Mesendoderm (in vitro differentiated cells): ENCODE measurements around the gene F13A1.

Experiments
- DNase-seq: peaks from one replicate; pipeline ENCODE4 v3.0.0; 2013
- H2AK5ac ChIP-seq: 2 replicates; pipeline ENCODE4 v1.6.1; 2013; ENCODE audit warnings: low read length, inconsistent platforms
- H2BK120ac ChIP-seq: 2 replicates; pipeline ENCODE4 v1.6.1; 2013; ENCODE audit warnings: low read depth, mild to moderate bottlenecking, low read length, moderate library complexity, mixed read lengths
- H2BK15ac ChIP-seq: replicated peaks from 2 replicates; pipeline ENCODE4 v1.6.1; 2013; ENCODE audit warnings: low read depth, mild to moderate bottlenecking, moderate library complexity
- H2BK5ac ChIP-seq: 2 replicates; pipeline ENCODE4 v1.6.1; 2013; ENCODE audit warnings: low read length, inconsistent platforms
- H3K18ac ChIP-seq: 2 replicates; pipeline ENCODE4 v1.6.1; 2013; ENCODE audit warnings: mild to moderate bottlenecking, low read length, mixed read lengths
- H3K23ac ChIP-seq: one replicate; pipeline ENCODE4 v1.6.1; 2013; ENCODE audit warnings: low read length
- H3K27ac ChIP-seq: 2 replicates; pipeline ENCODE4 v1.5.1; 2013; ENCODE audit warnings: low read depth, mild to moderate bottlenecking, inconsistent platforms, low read length, moderate library complexity
- H3K27me3 ChIP-seq: 2 replicates; pipeline ENCODE4 v1.6.1; 2013; ENCODE audit warnings: low read length, control low read depth, mild to moderate bottlenecking, inconsistent platforms; ENCODE audit not compliant: insufficient read depth, poor library complexity
- H3K36me3 ChIP-seq: 2 replicates; pipeline ENCODE4 v1.6.1; 2013; ENCODE audit warnings: low read length, inconsistent platforms; ENCODE audit not compliant: control insufficient read depth, insufficient read depth
- H3K4ac ChIP-seq: one replicate; pipeline ENCODE4 v1.6.1; 2013; ENCODE audit warnings: low read depth, mild to moderate bottlenecking, low read length, moderate library complexity
- H3K4me1 ChIP-seq: 2 replicates; pipeline ENCODE4 v1.6.1; 2013; ENCODE audit warnings: low read depth, low read length, inconsistent platforms; ENCODE audit not compliant: control insufficient read depth
- H3K4me2 ChIP-seq: 2 replicates; pipeline ENCODE4 v1.6.1; 2013; ENCODE audit warnings: low read length
- H3K4me3 ChIP-seq: 2 replicates; pipeline ENCODE4 v1.5.1; 2013; ENCODE audit warnings: mild to moderate bottlenecking, low read length
- H3K56ac ChIP-seq: one replicate; pipeline ENCODE4 v1.6.1; 2013; ENCODE audit warnings: low read length
- H3K79me1 ChIP-seq: 2 replicates; pipeline ENCODE4 v1.6.1; 2013; ENCODE audit warnings: low read length, inconsistent platforms
- H3K79me2 ChIP-seq: 2 replicates; pipeline ENCODE4 v1.6.1; 2013; ENCODE audit warnings: mild to moderate bottlenecking, low read length; ENCODE audit not compliant: control insufficient read depth, insufficient read depth
- H3K9ac ChIP-seq: 2 replicates; pipeline ENCODE4 v1.6.1; 2013; ENCODE audit warnings: low read length, inconsistent platforms
- H4K5ac ChIP-seq: one replicate; pipeline ENCODE4 v1.6.1; 2013; ENCODE audit warnings: low read length
- H4K8ac ChIP-seq: one replicate; pipeline ENCODE4 v1.6.1; 2013; ENCODE audit warnings: low read depth, mild to moderate bottlenecking, control low read depth, low read length, moderate library complexity
- WGBS: extraction: QIAGEN DNeasy Blood & Tissue Kit; methylation state at CpG from one replicate; pipeline ENCODE4 v1.1.7; 2013; ENCODE audit warnings: low lambda C conversion rate, missing lambda C conversion rate; ENCODE audit not compliant: insufficient coverage; ENCODE audit errors: extremely low coverage; 5-methylcytosine and 5-hydroxymethylcytosine counted together

F13A1 gene

GRCh38 chr6:6169141-6169540 lies 151.3 kb downstream of the F13A1 start:
- no peak overlapping the region for H3K18ac ChIP-seq
- H3K56ac ChIP-seq: no peak overlapping the region
- no peaks in the 10 kb centered on the region for H3K4me1 ChIP-seq
- no peaks in the 10 kb centered on the region for H3K36me3 ChIP-seq
- H2BK120ac ChIP-seq: no peak overlapping the region
- H3K23ac ChIP-seq: no peak overlapping the region
- H4K5ac ChIP-seq: no peak overlapping the region
- no peak overlapping the region for H2BK15ac ChIP-seq
- no peak overlapping the region for H3K4me3 ChIP-seq
- no peak overlapping the region for H3K4ac ChIP-seq
- no peak overlapping the region for H2AK5ac ChIP-seq
- no peak overlapping the region for H3K9ac ChIP-seq
- no peaks in the 10 kb centered on the region for H3K27me3 ChIP-seq
- no peak for DNase-seq
- WGBS: no CpG with 5 or more reads among the region's 1 CpG
- no peak overlapping the region for H3K27ac ChIP-seq
- H2BK5ac ChIP-seq: no peak overlapping the region
- H4K8ac ChIP-seq: no peak overlapping the region
- no peaks in the 10 kb centered on the region for H3K79me2 ChIP-seq
- no peak overlapping the region for H3K4me2 ChIP-seq
- no peaks in the 10 kb centered on the region for H3K79me1 ChIP-seq

GRCh38 chr6:6166064-6166463 lies 154.4 kb downstream of the F13A1 start:
- H2BK5ac ChIP-seq: no peak overlapping the region
- no peak overlapping the region for H3K4me3 ChIP-seq
- no peak overlapping the region for H3K9ac ChIP-seq
- no peak overlapping the region for H4K5ac ChIP-seq
- H3K18ac ChIP-seq: no peak overlapping the region
- H3K4me2 ChIP-seq: no peak overlapping the region
- H3K79me1 ChIP-seq: no peaks in the 10 kb centered on the region
- no peak overlapping the region for H3K23ac ChIP-seq
- H3K56ac ChIP-seq: no peak overlapping the region
- H3K79me2 ChIP-seq: no peaks in the 10 kb centered on the region
- no peaks in the 10 kb centered on the region for H3K36me3 ChIP-seq
- H3K27me3 ChIP-seq: no peaks in the 10 kb centered on the region
- no peak overlapping the region for H3K4ac ChIP-seq
- no peak overlapping the region for H2AK5ac ChIP-seq
- H3K4me1 ChIP-seq: no peaks in the 10 kb centered on the region
- no peak overlapping the region for H3K27ac ChIP-seq
- no peak for DNase-seq
- H2BK120ac ChIP-seq: no peak overlapping the region
- no CpG with 5 or more reads among the region's 3 CpGs for WGBS
- no peak overlapping the region for H2BK15ac ChIP-seq
- H4K8ac ChIP-seq: no peak overlapping the region

- Histone ChIP-seq H3K18ac (no peak overlapping the region), H2AK5ac (no peak overlapping the region), H3K27ac (no peak overlapping the region), H3K9ac (no peak overlapping the region), H3K4me3 (no peak overlapping the region), H3K56ac (no peak overlapping the region), H3K27me3 (no peaks in the 10 kb centered on the region), H4K8ac (no peak overlapping the region), H3K79me2 (no peaks in the 10 kb centered on the region), H2BK15ac (no peak overlapping the region), H3K4me2 (no peak overlapping the region), H3K36me3 (no peaks in the 10 kb centered on the region), H2BK5ac (no peak overlapping the region), H3K4ac (no peak overlapping the region), H4K5ac (no peak overlapping the region), H3K4me1 (no peaks in the 10 kb centered on the region), H3K79me1 (no peaks in the 10 kb centered on the region), H2BK120ac (no peak overlapping the region), H3K23ac (no peak overlapping the region)
- 100% methylated on average over 2 of the region's 4 CpGs for WGBS
- no peak for DNase-seq
Observed at GRCh38 chr6:6164367-6164766, 156.1 kb downstream of the F13A1 start.

- Histone ChIP-seq H3K56ac (no peak overlapping the region), H3K4me2 (no peak overlapping the region), H3K4me3 (no peak overlapping the region), H3K79me1 (no peaks in the 10 kb centered on the region), H3K18ac (no peak overlapping the region), H3K23ac (no peak overlapping the region), H2BK15ac (no peak overlapping the region), H3K27me3 (no peaks in the 10 kb centered on the region), H4K8ac (no peak overlapping the region), H3K4me1 (no peaks in the 10 kb centered on the region), H3K79me2 (no peaks in the 10 kb centered on the region), H3K4ac (no peak overlapping the region), H4K5ac (no peak overlapping the region), H3K36me3 (no peaks in the 10 kb centered on the region), H2BK120ac (no peak overlapping the region), H2BK5ac (no peak overlapping the region), H2AK5ac (no peak overlapping the region), H3K9ac (no peak overlapping the region), H3K27ac (no peak overlapping the region)
- no peak for DNase-seq
- WGBS: no CpG with 5 or more reads among the region's 3 CpGs
Observed at GRCh38 chr6:6154335-6154734, 166.1 kb downstream of the F13A1 start.

GRCh38 chr6:6152060-6152459 lies 168.4 kb downstream of the F13A1 start:
- H2BK120ac ChIP-seq: no peak overlapping the region
- no peak overlapping the region for H3K27ac ChIP-seq
- no peak overlapping the region for H3K23ac ChIP-seq
- no peaks in the 10 kb centered on the region for H3K27me3 ChIP-seq
- H2BK15ac ChIP-seq: no peak overlapping the region
- H3K4me3 ChIP-seq: no peak overlapping the region
- DNase-seq: peak; percentile 10
- no peaks in the 10 kb centered on the region for H3K36me3 ChIP-seq
- WGBS: no CpG with 5 or more reads among the region's 6 CpGs
- H3K18ac ChIP-seq: no peak overlapping the region
- H2AK5ac ChIP-seq: no peak overlapping the region
- H3K56ac ChIP-seq: no peak overlapping the region
- H3K79me2 ChIP-seq: no peaks in the 10 kb centered on the region
- no peaks in the 10 kb centered on the region for H3K4me1 ChIP-seq
- no peak overlapping the region for H4K8ac ChIP-seq
- H3K9ac ChIP-seq: no peak overlapping the region
- H2BK5ac ChIP-seq: no peak overlapping the region
- H3K4ac ChIP-seq: no peak overlapping the region
- no peaks in the 10 kb centered on the region for H3K79me1 ChIP-seq
- H3K4me2 ChIP-seq: no peak overlapping the region
- H4K5ac ChIP-seq: no peak overlapping the region

- no peak for DNase-seq
- Histone ChIP-seq H3K4me3 (no peak overlapping the region), H2BK5ac (no peak overlapping the region), H2BK15ac (no peak overlapping the region), H3K56ac (no peak overlapping the region), H3K4me1 (no peaks in the 10 kb centered on the region), H4K8ac (no peak overlapping the region), H3K79me1 (no peaks in the 10 kb centered on the region), H2BK120ac (no peak overlapping the region), H3K9ac (no peak overlapping the region), H3K27ac (no peak overlapping the region), H4K5ac (no peak overlapping the region), H3K27me3 (no peaks in the 10 kb centered on the region), H3K23ac (no peak overlapping the region), H3K79me2 (no peaks in the 10 kb centered on the region), H3K18ac (no peak overlapping the region), H3K4me2 (no peak overlapping the region), H3K4ac (no peak overlapping the region), H3K36me3 (no peaks in the 10 kb centered on the region), H2AK5ac (no peak overlapping the region)
- whole genome bisulfite sequencing: no CpG with 5 or more reads among the region's 7 CpGs
Observed at GRCh38 chr6:6148192-6148815, 172.2 kb downstream of the F13A1 start.
